PC-9 (cell line): ENCODE measurements around the gene SPATA2.

Experiments used
- CTCF ChIP-seq: fragments of 200-600 bp; sonication (generic); conservative IDR thresholded peaks from 2 replicates; pipeline ENCODE4 v1.6.1; 2017; ENCODE audit warnings: mixed run types, antibody characterized with exemption, mild to moderate bottlenecking, moderate library complexity
- EZH2 ChIP-seq: fragments of 200-600 bp; sonication (generic); IDR thresholded peaks from 2 replicates; pipeline ENCODE4 v1.8.0; 2017; ENCODE audit warnings: antibody characterized with exemption, low read depth

- TF ChIP-seq CTCF (no peak), EZH2 (no peak)
Measured at GRCh38 chr20:49854190-49854875, 61.0 kb downstream of the SPATA2 start.
